SK-N-SH (cell line): ENCODE results near the gene FALEC.

ENCODE experiments used
- CTCF ChIP-seq: fragments of 200-600 bp; sonication (generic); IDR thresholded peaks from 2 replicates; pipeline ENCODE4 v1.6.1; 2017; ENCODE audit warnings: antibody characterized with exemption, mild to moderate bottlenecking, moderate library complexity
- JUND ChIP-seq: IDR thresholded peaks from 2 replicates; pipeline ENCODE4 v1.4.0; 2012
- RAD21 ChIP-seq: IDR thresholded peaks from 2 replicates; pipeline ENCODE4 v1.6.1; 2012; ENCODE audit warnings: mild to moderate bottlenecking, low read length
- TCF12 ChIP-seq: IDR thresholded peaks from 2 replicates; pipeline ENCODE4 v1.4.0; 2012
- ZBTB33 ChIP-seq: IDR thresholded peaks from 2 replicates; pipeline ENCODE4 v1.4.0; 2012; ENCODE audit warnings: low read depth, borderline replicate concordance

- TF ChIP-seq TCF12 (no peak), ZBTB33 (no peak), CTCF (no peak), JUND (no peak), RAD21 (no peak)
Measured at GRCh38 chr1:150574260-150575071, 58.9 kb downstream of the FALEC start.
